Pancreas (tissue), 10 donors: ENCODE data around the gene MTMR4. TPM values are rescaled to one million over a fixed set of nuclear protein-coding genes. Genes with fewer than 3 reads are reported as not detected.
A peak's percentile ranks its signal among the peaks of the same experiment; 100 is the strongest.
"Not testable (repeated sequence)": the region's sequence is repeated elsewhere in the genome, so short reads cannot be mapped to it uniquely, and the experiment has no call there.

Experiments used
- ATAC-seq, 4 donors: fragments of 200-7000 bp; cut with Tn5 transposase; one replicate each; pipeline versions ENCODE4 v1.8.0 to v1.9.1; 2020; ENCODE audit warnings: mild to moderate bottlenecking in 4 of 4, moderate library complexity in 4 of 4
- DNase-seq, 6 donors: peaks; one replicate each; pipeline ENCODE4 v3.0.0-alpha.2; 2020
- FAIRE-seq: peaks from 2 replicates; lab custom pipeline; 2012; peaks lifted over from hg19 to GRCh38; lab: Jason Lieb, UNC
- H3K27ac ChIP-seq, 4 donors: fragments of 200-600 bp; sonication (generic); 1 replicate in 3 of 4; 2 replicates in 1 of 4; pipeline versions ENCODE4 v1.5.0 to v1.8.0; 2020
- H3K27me3 ChIP-seq, 4 donors: fragments of 200-600 bp; one replicate each; pipeline ENCODE4 v1.8.0; 2021
- H3K36me3 ChIP-seq, 3 donors: fragments of 200-600 bp; sonication (generic) in 1 of 3; one replicate each; pipeline versions ENCODE4 v1.5.0 to v1.8.0; 2020 to 2021
- H3K4me1 ChIP-seq, 3 donors: fragments of 200-600 bp; one replicate each; pipeline ENCODE4 v1.8.0; 2021
- H3K4me3 ChIP-seq, 4 donors: fragments of 200-600 bp; sonication (generic) in 2 of 4; one replicate each; pipeline versions ENCODE4 v1.5.0 to v1.8.0; 2020 to 2021
- H3K9me3 ChIP-seq, 4 donors: fragments of 200-600 bp; one replicate each; pipeline ENCODE4 v1.8.0; 2021
- WGBS, 2 donors: extraction: QIAGEN DNeasy Blood & Tissue Kit; methylation state at CpG; one replicate each; pipeline ENCODE4 v1.1.7; 2013; 5-methylcytosine and 5-hydroxymethylcytosine counted together
- intact Hi-C, 3 donors: fragments of 100-400 bp; cut with DNase I; formaldehyde crosslinking; loops; one replicate each; pipeline versions ENCODE4 v1.11.1 to v1.14.2; 2022
- polyA plus RNA-seq, 2 donors: library from polyadenylated mRNA; stranded (reverse); fragments of 200-250 nt; gene quantifications; one replicate each; pipeline ENCODE4 v1.2.3, GENCODE V29; 2013
- total RNA-seq, 6 donors: library from RNA; stranded (reverse); fragmentation: NEBNext Ultra II Directional in 4 of 6; extraction: Animal tissue kit (Norgen Biotek cat#: 25700) in 4 of 6; gene quantifications; one replicate each; pipeline versions ENCODE4 v1.2.1 to v1.2.4, GENCODE V29; 2021 to 2023
- TF ChIP-seq, protein P1 (sequence below), 4 donors: fragments of 200-600 bp; sonication (generic) in 3 of 4; IDR thresholded peaks; one replicate each; pipeline versions ENCODE4 v1.5.0 to v1.8.0; 2021; ENCODE audit warnings: antibody characterized with exemption in 4 of 4
- donor health status: healthy with polysubstance abuse.
- donor health status: DM: no; HTN: no; CAD: no; lungs with moderate emphysema.
- donor health status: DM: no; HTN: no; CAD: no.
- donor health status: control.
- donor health status: control.
- donor health status: Bipolar disorder and iron deficiency.
- donor health status: DM: yes; HTN: yes; CAD: no.
- donor health status: DM: no; HTN: no; CAD: no.
- donor health status: DM: no; HTN: no; CAD: no.
- donor health status: DM: yes; HTN: yes; CAD: no.

MTMR4 gene
- total and polyA plus RNA-seq, 8 donors = 8.1 to 19.9 (median 14.5) TPM

DNA sequence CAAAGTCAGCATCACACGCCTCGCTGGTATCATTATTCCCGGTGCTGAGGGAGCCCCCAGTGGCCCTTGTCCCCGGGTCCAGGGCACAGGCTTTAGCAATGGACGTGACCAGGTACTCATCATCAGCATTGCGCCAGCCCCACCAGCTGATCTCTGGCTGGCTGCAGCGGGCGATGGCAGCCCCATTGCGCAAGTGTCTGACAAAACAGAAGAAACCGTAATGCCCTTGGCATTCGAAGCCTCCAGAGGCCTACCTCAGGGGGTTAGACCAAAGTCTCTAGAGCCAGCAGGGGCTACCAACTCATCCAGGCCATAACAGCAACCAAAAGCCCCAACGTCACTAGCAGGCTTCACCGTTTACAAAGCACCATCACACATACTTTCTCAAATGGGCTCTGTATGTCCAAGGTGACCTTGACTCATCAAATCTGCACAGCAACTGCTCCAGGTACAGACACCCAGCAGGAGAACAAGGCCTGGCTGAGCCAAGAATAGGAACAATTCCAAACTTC, 7.3 kb downstream of the MTMR4 start:
- 87% methylated on average over 13 of the region's 13 CpGs for WGBS, 2 donors
- Histone ChIP-seq H3K27me3 (no peaks in the 10 kb centered on the region), H3K36me3 (peaks cover 10 to 70% (median 39%) of the 10 kb centered on the region in 3 donors), H3K27ac (no peak overlapping the region), H3K4me1 (no peaks in the 10 kb centered on the region), H3K4me3 (no peak overlapping the region), H3K9me3 (no peaks in the 10 kb centered on the region)
- intact Hi-C loops = no loop called here
- TF ChIP-seq, protein P1, sequence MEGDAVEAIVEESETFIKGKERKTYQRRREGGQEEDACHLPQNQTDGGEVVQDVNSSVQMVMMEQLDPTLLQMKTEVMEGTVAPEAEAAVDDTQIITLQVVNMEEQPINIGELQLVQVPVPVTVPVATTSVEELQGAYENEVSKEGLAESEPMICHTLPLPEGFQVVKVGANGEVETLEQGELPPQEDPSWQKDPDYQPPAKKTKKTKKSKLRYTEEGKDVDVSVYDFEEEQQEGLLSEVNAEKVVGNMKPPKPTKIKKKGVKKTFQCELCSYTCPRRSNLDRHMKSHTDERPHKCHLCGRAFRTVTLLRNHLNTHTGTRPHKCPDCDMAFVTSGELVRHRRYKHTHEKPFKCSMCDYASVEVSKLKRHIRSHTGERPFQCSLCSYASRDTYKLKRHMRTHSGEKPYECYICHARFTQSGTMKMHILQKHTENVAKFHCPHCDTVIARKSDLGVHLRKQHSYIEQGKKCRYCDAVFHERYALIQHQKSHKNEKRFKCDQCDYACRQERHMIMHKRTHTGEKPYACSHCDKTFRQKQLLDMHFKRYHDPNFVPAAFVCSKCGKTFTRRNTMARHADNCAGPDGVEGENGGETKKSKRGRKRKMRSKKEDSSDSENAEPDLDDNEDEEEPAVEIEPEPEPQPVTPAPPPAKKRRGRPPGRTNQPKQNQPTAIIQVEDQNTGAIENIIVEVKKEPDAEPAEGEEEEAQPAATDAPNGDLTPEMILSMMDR (IDR thresholded peaks at IDR 0.05) = no peak
- ATAC-seq = peak in 1 of 4 donors; percentile 28
- no peak for FAIRE-seq
- DNase-seq = no peak

GRCh38 chr17:58506354-58507080, 7.9 kb downstream of the MTMR4 start:
- Histone ChIP-seq H3K27ac (no peak overlapping the region), H3K4me3 (no peak overlapping the region), H3K36me3 (peaks cover 10 to 75% (median 39%) of the 10 kb centered on the region in 3 donors), H3K27me3 (no peaks in the 10 kb centered on the region), H3K4me1 (no peaks in the 10 kb centered on the region), H3K9me3 (no peaks in the 10 kb centered on the region)
- intact Hi-C loops = no loop called here
- ATAC-seq = no peak
- WGBS, 2 donors = 94 to 96% methylated on average over 7 of the region's 7 CpGs
- no peak for DNase-seq
- FAIRE-seq = no peak
- TF ChIP-seq, protein P1 (IDR thresholded peaks at IDR 0.05) = no peak

DNA sequence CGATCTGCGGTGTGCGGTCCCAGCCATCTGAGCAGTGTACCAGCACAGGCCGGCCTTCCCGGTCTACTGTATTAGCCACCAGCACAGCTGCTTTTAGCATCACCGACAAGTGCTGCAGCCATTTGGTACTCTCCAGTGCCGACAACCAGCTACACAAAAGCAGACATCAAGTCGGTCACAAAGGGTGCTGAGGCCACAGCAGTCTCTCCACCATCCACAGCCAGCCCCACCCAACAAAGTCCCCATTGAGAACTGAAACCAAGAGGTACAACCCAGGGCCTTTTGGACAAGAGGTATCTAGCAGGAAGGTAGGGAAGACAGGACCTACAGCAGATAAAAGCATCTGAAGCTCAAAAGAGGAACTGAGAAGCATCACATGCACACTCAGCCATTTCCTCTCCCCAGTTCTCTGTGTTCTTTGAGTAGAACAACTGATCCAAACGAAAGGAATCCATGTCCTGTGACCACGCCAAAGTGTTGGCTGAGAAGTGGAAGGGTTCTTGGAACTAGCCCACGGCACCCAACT, 9.5 kb downstream of the MTMR4 start:
- ATAC-seq = peak in 1 of 4 donors; percentile 51
- Histone ChIP-seq H3K36me3 (peaks cover 10 to 65% (median 39%) of the 10 kb centered on the region in 3 donors), H3K9me3 (no peaks in the 10 kb centered on the region), H3K27ac (no peak overlapping the region), H3K4me3 (no peak overlapping the region), H3K4me1 (no peaks in the 10 kb centered on the region), H3K27me3 (no peaks in the 10 kb centered on the region)
- intact Hi-C loops = no loop called here
- TF ChIP-seq, protein P1 (IDR thresholded peaks at IDR 0.05) = no peak
- WGBS, 2 donors = 89 to 92% methylated on average over 11 of the region's 11 CpGs
- FAIRE-seq = no peak
- DNase-seq = no peak

DNA sequence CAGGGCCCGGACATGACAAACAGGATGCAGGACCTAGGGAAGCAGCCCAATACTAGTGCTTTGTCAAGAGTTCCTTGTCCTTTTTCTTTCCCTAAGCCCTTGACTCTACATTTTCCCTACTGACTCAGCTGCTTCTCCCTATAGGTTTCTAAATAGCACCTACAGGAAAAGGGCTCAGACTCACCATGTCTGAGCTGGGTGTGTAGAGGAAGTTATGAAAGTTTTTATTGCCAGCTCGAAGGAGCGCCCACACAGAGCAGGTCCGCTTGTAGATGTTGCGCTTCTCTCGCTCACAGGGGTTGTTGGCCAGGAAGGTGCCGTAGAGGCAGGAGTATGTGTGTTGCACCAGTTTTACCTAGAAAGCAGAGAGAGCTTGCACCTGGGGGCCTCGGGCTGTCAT, 10.6 kb downstream of the MTMR4 start:
- TF ChIP-seq, protein P1 (IDR thresholded peaks at IDR 0.05) = no peak
- WGBS, 2 donors = 93 to 95% methylated on average over 8 of the region's 8 CpGs
- Histone ChIP-seq H3K27ac (no peak overlapping the region), H3K36me3 (peaks cover 4 to 58% (median 33%) of the 10 kb centered on the region in 3 donors), H3K27me3 (no peaks in the 10 kb centered on the region), H3K9me3 (no peaks in the 10 kb centered on the region), H3K4me3 (no peak overlapping the region), H3K4me1 (no peaks in the 10 kb centered on the region)
- ATAC-seq (no peak), FAIRE-seq (no peak), DNase-seq (no peak)
- intact Hi-C loops = no loop called here

- ATAC-seq, H3K27ac ChIP-seq, FAIRE-seq, H3K9me3 ChIP-seq, intact Hi-C loops, DNase-seq, H3K27me3 ChIP-seq, H3K4me3 ChIP-seq, H3K4me1 ChIP-seq: not testable (repeated sequence)
- 71 to 79% methylated on average over 6 of the region's 6 CpGs for WGBS, 2 donors
- H3K36me3 ChIP-seq = peaks cover 3 to 52% (median 26%) of the 10 kb centered on the region in 3 donors
These were observed 11.3 kb downstream of the MTMR4 start for GRCh38 chr17:58503134-58503533.
